GM18508 (cell line): Measurements from ENCODE around the gene NCF4.

ENCODE experiments used
- ATAC-seq: cut with Tn5 transposase; IDR thresholded peaks from one replicate; pipeline ENCODE4 v1.9.1; 2021; ENCODE audit warnings: moderate number of reproducible peaks; ENCODE audit not compliant: insufficient read depth, unreplicated experiment

The NCF4 gene

DNA sequence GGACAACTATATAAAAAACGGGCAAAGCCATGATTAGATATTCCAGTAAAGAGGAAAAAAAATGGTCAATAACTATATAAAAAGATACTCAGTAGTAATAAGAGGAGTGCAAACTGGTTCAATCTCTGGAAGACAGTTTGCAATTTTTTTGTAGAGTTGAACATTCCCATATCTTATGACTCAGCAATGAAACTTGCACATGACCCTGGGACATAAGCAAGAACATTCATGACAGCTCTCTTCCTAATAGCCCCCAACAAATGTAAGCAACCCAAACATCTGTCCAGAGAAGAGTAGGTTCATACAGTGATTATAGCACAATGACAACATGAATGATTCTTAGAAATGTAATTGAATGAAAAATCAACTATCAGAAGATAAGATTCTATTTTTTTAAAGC is 30.8 kb downstream of the NCF4 start:
- ATAC-seq = no peak

DNA sequence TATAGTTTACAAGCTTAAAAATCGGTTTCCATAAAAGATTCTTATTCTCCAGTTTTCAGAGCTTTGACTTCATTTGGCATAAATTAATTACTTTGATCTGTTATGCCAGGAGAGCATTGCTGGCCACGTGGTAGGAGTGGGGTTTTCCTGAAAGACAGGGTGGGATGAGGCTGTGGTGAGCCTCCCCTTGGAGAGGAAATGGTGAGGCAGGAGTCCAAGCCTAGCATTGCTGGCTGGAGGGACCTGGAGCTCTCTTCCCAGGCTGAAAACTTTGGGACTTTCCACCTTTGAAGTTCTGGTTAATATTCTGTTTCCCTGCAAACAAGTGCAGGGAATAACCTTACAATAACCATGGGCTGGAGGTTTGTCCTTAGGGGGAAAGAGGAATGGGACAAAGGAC is 31.5 kb downstream of the NCF4 start:
- no peak for ATAC-seq

DNA sequence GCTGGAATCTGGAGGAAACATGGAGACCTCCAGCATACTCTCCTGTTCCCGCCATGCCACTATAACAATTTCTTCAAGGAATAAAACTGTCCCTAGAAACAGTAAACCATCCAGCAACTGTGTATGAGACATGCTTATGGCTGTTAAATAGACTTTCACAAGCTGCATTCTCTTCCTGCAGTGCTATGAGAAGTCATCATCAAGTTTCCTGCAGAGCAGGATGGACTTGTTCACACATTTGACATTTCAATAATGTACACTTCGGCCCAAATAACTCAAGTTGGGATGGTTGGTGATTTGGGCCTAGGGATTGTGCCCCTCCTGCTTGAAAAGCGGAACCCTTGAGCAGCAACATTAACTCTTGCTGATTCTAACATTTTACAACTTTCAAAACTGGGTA is 32.5 kb downstream of the NCF4 start:
- ATAC-seq = no peak

DNA sequence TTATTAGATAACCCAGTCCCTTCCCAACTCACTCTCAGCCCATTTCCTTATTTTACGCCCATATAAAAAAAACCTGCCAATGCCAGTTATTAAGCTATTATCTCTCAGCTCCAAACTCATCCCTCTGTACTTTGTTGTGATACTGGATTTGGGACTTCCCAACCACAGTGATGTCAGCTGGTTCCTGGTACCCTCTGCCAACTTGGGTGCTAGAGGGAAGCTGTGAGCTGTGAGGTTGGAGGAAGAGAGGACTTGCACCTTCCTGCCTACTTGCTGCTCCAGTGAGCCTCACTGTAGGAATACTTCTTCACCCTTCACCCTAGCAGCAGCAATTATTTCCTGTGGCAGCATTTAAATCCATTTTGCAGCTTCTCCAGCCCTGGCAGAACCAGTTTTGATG is 33.5 kb downstream of the NCF4 start:
- ATAC-seq = no peak

DNA sequence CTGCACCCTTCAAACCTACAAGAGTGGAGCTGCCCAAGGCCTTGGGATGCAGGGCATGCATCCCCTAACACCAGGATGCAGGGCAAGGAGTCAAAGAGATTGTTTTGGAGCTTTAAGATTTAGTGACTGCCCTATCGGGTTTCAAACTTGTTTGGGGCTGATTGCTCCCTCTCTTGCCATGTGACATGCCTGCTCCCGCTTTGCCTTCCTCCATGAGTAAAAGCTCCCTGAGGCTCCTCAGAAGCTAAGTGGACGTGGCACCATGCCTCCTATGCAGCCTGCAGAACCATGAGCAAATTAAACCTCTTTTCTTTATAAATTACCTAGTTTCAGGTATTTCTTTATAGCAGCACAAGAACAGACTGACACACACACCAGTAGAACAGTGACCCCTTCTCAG is 36.8 kb downstream of the NCF4 start:
- no peak for ATAC-seq

DNA sequence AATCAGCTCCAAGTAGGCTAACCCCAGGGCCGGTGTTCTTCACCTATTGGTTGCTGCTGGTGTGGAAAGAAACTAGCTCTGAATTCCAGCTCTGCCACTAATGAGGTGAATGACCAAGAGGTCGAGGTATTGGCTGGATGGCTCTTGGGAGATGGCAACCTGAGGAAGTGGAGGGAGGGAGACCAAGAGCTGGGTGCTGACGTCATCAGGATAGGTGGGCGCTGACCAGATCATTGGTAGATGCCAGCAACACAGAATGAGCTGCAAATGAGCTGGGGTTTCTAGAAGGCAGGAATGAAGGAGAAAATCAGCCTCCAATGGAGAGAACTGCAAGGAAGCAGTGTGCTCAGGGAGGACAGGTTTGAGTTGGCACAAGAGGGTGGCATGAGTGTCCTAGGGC is 37.9 kb downstream of the NCF4 start:
- ATAC-seq = no peak

DNA sequence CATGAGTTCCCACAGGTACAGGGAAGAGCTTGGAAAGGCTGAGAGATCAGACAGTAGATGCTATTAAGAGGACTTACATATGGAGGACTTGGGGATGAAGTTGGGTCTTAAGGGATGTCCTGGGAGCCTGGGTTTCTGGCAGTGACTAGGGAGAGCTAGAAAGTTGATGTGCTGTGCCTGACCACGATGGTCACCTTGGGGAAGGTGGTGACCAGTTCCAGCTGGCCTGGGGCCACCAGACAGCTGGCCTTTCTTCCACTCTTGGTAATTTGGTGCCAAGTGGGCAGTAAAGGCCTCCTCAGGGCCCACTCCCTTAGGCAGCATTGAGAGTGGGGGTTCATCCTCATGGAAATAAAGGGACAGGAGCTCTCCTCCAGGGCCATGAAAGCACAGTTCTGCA is 38.7 kb downstream of the NCF4 start:
- no peak for ATAC-seq

DNA sequence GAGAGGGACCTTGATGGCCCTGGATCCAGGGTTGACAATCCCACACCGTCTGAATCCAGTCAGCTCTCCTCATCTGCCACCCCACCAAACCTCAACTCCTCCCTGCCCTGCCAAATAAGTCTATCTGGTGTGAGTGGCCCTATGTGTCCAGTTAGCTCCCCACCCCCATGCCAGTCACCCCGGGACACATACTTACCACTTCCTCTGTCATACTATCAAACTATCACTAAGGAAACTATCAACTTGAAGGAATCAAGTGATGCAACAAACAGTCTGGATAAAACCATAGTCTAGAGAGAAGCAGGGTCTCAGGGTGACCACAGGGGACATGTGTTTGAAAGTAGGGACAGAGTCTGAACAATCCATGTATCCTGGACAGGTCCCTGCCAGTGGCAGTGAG is 39.4 kb downstream of the NCF4 start:
- no peak for ATAC-seq

DNA sequence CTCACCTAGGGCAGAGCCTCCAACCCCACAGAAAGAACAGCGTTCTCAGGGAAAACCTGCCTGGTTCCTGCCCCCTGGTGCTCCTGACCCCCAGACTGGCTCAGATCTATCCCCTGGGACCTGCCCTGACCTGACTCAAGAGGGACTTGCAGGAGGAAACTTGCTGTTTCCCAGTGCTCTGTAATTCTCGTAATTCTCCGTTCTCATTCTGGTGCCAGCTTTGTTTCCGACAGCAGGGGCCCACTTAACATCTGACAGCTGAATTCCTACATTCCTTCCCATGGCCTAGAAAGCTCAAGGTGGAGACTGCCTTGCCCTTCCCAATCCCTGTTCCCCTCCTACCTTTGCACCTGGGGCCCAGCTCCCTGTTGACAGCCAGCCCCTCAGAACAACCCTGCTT is 40.1 kb downstream of the NCF4 start:
- ATAC-seq = no peak

DNA sequence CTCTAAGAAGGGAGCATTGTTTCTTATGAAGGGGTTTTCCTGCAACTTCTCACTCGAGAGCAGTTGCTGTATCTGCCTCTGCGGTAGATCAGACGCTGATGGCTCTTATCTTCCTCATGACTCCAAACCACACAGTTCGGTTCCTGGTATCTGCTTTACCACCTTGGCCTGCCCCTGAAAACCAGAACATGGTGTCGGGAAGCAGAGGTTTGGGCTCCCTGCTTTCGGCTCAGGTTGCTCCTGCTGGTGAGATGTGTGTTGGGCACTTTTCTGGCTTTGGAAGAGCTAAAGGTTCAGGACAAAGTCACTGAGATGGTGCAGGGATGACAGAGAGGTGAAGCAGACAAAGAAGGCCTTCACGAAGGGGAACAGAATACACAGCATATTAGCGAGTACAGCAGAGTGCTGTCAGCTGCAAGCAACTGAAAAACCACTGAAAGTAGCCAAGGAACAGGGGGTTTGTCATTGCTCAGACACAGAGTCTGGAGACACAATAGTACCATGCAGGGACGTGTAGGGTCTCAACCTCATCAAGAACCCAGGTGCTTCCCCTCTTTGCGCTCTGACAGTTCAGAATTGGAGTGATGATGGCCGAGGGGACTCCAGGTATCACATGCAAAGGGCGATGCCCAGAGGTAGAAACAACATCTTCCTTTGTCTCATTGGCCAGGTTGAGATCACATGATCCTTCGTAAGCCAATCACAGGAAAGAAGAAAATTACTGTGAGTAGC is 40.8 kb downstream of the NCF4 start:
- no peak for ATAC-seq

DNA sequence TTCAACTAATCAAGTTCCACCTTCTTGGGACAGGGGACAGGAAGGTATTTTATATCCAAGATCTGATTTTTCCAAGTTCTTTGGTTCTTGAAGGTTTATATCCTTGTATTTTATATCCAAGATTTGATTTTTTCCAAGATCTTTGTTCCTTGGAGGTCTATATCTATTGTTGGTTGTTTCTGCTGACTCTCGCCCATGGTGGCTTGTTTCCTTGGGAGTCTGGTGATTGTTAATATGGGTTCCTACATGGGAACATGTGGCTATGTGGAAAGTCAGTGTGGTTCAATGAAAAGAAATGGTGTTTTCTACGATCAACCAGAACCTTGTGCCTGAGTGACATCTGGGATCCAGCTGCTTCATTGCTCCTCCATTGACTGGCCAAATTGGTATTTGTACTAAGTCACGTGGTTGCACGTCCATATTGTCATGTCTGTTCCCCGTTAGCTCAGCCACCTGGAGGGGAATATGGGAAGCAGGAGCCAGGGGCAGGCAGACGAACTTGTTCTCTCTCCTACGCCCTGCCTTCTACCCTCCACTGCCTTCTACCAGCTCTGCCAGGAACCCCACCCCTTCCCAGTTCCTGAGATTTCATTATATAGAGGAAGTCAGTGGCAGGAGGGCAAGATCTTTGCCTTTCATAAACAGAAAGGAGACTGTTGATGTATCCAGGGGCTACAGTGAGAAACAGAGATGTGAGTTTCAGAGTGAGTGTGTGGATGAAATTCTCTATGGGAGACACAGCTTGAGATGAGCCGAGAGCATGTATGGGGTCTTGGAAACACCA is 41.5 kb downstream of the NCF4 start:
- no peak for ATAC-seq

DNA sequence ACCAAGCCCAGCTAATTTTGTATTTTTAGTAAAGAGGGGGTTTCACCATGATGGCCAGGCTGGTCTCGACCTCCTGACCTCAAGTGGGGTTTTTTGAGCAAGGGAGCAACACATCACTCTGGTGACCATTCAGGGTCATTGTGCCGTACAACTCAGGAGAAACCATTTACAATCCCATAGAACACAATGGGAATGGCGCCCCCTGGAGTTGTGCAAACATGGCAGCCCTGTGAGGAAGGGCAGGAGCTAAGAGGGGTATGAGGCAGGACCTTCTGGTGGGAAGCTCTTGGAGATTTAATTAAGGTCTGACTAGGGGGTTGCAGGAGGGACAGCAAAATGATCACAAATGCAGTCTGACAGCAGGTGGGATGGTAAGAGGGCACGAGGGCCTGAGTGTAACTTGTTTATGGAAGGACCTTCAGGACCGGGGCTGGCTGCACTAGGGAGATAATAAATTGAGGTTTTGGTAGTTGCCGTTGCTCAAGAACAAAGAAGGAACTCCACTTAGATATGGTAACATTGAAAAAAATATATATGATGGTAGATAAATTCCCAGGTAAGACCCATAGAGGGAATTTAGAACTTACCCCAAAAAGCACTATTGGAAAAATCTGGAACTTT is 43.6 kb downstream of the NCF4 start:
- no peak for ATAC-seq

DNA sequence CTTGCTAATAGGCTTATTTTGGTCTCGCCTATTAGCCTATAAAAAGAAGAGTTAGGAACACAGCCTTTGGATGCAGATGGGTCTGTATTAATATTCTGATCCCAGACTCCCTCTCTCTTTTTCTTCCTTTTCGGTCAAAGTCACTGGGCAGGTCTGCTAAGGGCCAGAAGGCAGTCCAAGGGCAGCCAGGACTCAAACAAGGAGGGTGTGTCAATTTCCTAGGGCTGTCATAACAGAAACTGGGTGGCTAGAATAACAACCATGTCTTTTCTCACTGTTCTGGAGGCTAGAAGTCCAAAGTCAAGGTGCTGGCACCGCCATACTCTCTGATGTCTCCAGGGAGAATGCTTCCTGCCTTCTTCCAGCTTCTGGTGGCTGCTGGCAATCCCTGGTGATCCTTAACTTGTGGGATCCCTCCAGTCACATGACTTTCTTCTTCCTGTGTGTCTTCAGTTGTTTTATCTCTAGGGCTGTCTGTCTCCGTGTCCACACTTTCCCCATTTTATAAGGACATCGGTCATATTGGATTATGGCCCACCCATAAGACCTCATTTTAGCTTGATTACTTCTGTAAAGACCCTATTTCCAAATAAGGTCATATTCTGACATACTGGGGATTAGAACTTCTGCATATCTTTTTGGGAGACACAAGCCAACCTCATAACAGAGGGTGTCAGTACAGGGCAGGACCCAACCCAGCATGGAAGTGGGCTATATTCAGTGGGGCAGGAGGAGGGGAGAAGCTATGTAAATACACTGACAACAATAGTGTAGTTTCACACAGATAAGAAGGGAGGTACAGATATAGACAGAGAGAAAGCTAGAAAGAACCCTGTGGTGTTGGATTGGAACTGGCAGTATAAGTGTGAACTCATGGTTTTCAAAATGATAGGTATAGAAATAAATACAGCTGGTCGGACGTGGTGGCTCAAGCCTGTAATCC is 46.7 kb downstream of the NCF4 start:
- no peak for ATAC-seq

DNA sequence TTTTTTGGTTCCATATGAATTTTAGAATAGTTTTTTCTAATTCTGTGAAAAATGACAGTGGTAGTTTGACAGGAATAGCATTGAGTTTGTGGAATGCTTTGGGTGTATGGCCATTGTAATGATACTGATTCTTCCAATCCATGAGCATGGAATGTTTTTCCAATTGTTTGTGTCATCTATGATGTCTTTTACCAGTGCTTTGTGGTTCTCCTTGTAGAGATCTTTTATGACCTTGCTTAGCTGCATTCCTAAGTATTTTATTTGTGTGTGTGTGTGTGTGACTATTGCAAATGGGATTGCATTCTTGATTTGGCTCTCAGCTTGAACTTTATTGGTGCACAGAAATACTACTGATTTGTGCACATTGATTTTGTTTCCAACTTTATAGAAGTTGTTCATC is 49.7 kb downstream of the NCF4 start:
- ATAC-seq = no peak

DNA sequence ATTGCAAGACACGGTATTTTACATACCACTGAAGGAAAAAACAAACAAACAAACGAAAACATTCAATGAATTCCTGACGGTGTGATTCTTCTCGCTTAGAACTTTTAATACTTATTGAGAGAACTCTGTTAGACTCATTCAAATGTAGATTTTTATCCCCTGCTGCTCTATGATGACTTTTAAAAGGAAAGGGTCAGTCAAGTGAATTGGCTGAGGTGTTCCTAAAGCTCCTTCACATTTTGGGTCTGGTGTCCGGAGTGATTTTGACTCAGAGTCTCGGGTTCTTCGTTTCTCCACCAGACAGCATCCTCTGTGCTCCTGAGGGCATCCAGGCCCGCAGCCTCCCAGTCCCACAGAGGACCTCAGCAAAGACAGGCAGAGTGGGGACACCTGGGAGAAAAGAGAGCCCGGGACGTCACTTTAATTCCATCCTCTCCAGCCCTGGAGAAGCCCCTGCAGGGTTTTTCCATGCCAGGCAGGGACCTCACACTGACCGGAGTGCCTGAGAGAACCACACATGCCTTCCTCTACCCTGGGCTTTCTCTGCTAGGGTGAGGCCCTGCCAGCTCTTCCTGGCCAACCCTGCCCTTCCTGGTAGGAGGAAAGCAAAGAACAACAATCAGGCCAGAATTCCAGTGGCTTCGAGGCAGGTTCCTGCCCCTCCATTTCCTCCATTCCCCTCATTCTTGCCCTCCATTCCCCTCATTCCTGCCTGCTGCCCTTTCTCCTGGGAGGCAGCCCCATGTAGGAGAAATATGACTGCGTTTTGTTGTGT is 51.3 kb downstream of the NCF4 start:
- no peak for ATAC-seq

DNA sequence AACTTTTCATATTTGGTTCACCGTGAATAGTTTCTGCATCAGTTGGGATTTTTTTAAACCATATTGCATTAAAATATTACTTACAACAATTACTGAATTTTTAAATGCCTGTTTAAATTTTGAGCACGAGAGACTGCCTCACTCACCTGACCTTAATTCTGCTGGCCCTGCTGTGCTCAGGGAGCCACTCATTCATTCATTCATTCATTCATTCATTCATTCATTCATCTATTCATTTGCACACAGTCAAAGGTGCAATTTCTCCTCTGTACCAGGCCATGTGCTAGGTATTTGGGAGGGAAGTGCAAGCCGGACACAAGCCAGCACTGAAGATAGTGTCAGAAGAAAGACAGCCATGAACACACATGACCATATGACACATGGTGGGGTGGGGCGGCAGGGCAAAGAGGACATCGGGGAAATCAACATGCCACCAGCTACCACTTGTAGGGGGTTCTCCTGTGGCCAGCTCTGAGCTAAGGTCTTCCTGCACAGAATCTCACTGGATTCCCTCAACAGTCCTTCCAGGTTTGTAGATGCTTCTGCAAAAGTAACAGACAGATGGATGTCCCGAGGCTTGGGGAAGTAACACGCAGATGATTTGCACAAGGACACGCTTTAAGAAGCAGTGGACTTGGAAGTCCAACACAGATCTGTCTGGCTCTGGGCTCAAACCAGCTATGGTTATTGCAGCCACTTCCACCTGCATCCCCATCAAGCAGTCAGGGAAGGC is 52.1 kb downstream of the NCF4 start:
- no peak for ATAC-seq

DNA sequence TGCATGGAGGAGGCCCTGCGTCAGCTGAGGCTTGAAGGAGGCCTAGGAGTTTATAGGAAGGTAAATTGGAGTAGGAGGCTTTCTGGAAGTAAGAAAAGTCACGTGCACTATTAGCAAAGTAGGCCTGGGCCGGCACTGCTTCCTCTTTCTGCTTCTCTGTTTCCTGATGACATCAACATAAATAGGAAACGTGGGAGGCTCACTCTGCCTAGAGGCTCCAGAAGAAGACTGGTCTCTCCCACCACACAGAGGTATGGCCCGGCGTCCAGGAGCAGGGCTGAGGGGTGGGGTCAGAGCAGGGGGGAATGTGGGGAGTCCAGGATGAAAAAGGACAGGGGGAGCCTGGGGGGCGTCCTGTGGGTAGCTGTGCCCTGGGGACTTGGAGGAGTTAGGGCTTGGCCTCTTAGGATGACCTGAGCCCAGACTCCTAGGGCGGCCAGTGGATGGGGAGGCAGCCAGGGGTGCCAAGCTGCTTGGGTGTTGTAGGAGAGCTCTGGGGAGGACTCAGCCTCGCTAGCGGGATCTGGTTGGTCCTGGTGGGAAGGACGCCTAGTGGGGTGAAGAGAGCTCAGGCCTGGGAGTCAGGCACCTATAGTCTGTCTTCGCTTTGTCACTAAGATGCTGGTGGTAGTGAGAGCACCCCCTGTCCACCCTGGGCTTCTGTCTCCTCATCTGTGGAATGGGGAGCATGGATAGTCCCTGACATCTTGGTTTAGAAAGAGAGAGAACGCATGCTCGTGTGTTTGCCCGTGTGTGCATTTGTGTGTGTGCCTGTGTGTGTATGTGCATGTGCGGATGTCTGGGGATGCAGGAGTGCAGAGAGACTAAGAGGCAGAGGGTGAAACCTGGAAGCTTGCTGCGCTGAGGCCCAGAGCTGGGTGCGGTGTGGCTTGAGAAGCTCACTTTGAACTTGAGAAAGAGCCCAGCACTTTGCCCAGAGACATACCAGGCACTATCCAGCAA is 52.9 kb downstream of the NCF4 start, which contains the start of gene CSF2RB:
CSF2RB (plus strand) TSS at position 202 of the 963 bp plus-strand sequence. CDS start 8,580 bp downstream, outside the sequence.
- ATAC-seq = no peak

DNA sequence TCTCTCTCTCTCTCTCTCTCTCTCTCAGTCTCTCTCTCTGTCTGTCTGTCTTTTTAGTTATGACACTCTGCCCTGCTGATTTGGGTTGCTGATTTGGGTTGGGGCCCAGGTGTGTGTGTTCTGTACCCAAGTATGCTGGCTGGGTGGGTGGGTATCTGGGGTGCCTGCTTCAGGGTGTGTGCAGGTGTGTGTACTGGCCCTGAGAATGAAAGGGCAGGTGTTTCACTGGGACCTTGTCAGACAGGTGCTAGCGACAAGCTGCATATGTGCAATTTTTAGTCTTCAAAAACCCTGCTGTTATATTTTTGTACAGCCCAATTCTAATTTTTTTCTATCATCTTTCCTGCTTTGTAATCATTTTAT is 53.6 kb downstream of the NCF4 start:
- no peak for ATAC-seq
